CD4-positive, CD25-positive, alpha-beta regulatory T cell (primary cell): ENCODE results near the gene ZNF385C. TPM values are rescaled to one million over a fixed set of nuclear protein-coding genes. Genes with fewer than 3 reads are reported as not detected.
"Not testable (repeated sequence)": the region's sequence is repeated elsewhere in the genome, so short reads cannot be mapped to it uniquely, and the experiment has no call there.

ENCODE experiments used
- ATAC-seq, 2 donors: fragments of 150-1000 bp; cut with Tn5 transposase; one replicate each; pipeline ENCODE4 v1.10.0; 2021; ENCODE audit warnings: low read depth in 2 of 2, moderate number of reproducible peaks in 2 of 2, moderate library complexity in 1 of 2
- DNase-seq, 3 donors: peaks; one replicate each; pipeline versions ENCODE4 v3.0.0 to v3.0.0-alpha.2; 2012 to 2022; ENCODE audit warnings: mixed read lengths in 1 of 3
- H3K27ac ChIP-seq: one replicate; pipeline ENCODE4 v1.7.0; 2013; ENCODE audit warnings: mild to moderate bottlenecking, low read length; ENCODE audit not compliant: insufficient read depth, poor library complexity, severe bottlenecking
- H3K27me3 ChIP-seq: one replicate; pipeline ENCODE4 v1.7.0; 2013; ENCODE audit warnings: low read length; ENCODE audit not compliant: control insufficient read depth, insufficient read depth
- H3K36me3 ChIP-seq: one replicate; pipeline ENCODE4 v1.7.0; 2013; ENCODE audit warnings: mild to moderate bottlenecking, low read length, moderate library complexity; ENCODE audit not compliant: control insufficient read depth, insufficient read depth
- H3K4me1 ChIP-seq: 2 replicates; pipeline ENCODE4 v1.7.0; 2013; ENCODE audit warnings: mild to moderate bottlenecking, low read length; ENCODE audit not compliant: insufficient read depth, control insufficient read depth, poor library complexity, severe bottlenecking
- H3K4me3 ChIP-seq: one replicate; pipeline ENCODE4 v1.7.0; 2013; ENCODE audit warnings: low read depth, mild to moderate bottlenecking, low read length, moderate library complexity
- H3K9me3 ChIP-seq, 2 experiments: 1 replicate in 1 of 2; 2 replicates in 1 of 2; pipeline ENCODE4 v1.7.0; 2013; ENCODE audit warnings: low read length in 2 of 2, mild to moderate bottlenecking in 1 of 2, moderate library complexity in 1 of 2; ENCODE audit not compliant: control insufficient read depth in 2 of 2
- H3K27ac Mint-ChIP-seq, 3 donors: one replicate each; pipeline ENCODE4 v1.8.0; 2020 to 2022; ENCODE audit warnings: mild to moderate bottlenecking in 3 of 3, mixed read lengths in 3 of 3, moderate library complexity in 2 of 3
- H3K27me3 Mint-ChIP-seq: one replicate; pipeline ENCODE4 v1.8.0; 2022; ENCODE audit warnings: mild to moderate bottlenecking, mixed read lengths
- H3K36me3 Mint-ChIP-seq: one replicate; pipeline ENCODE4 v1.8.0; 2020; ENCODE audit warnings: mixed read lengths
- H3K4me1 Mint-ChIP-seq, 4 donors: one replicate each; pipeline ENCODE4 v1.8.0; 2020 to 2022; ENCODE audit warnings: mixed read lengths in 4 of 4, mild to moderate bottlenecking in 1 of 4
- H3K4me3 Mint-ChIP-seq, 4 donors: one replicate each; pipeline ENCODE4 v1.8.0; 2020 to 2022; ENCODE audit warnings: mild to moderate bottlenecking in 4 of 4, mixed read lengths in 4 of 4, moderate library complexity in 3 of 4
- H3K9me3 Mint-ChIP-seq, 7 donors: one replicate each; pipeline ENCODE4 v1.8.0; 2020 to 2022; ENCODE audit warnings: mixed read lengths in 7 of 7, mild to moderate bottlenecking in 3 of 7, moderate library complexity in 2 of 7
- polyA plus RNA-seq, 4 donors: library from polyadenylated mRNA; unstranded; fragments of 300-500 nt; fragmentation: Illumina TruSeq; gene quantifications; one replicate each; pipeline ENCODE4 v1.2.3, GENCODE V29; 2021
- total RNA-seq: library from RNA; stranded (reverse); gene quantifications from one replicate; pipeline ENCODE4 v1.2.3, GENCODE V29; 2022

The ZNF385C gene
- total and polyA plus RNA-seq, 5 donors from 2014 or later, result 0.21 TPM; not detected in 4

GRCh38 chr17:42025936-42026335, 72.3 kb downstream of the ZNF385C start:
- no peaks in the 10 kb centered on the region for H3K27me3 ChIP-seq
- H3K9me3 Mint-ChIP-seq, result no peaks in the 10 kb centered on the region
- peaks cover 7% of the 10 kb centered on the region for H3K36me3 Mint-ChIP-seq
- peaks cover 22% of the 10 kb centered on the region for H3K36me3 ChIP-seq
- no peak overlapping the region for H3K4me3 Mint-ChIP-seq
- H3K27me3 Mint-ChIP-seq, result peaks cover 5% of the 10 kb centered on the region
- no peak for DNase-seq
- peaks cover 0 to 22% (median 13%) of the 10 kb centered on the region in 4 donors for H3K4me1 Mint-ChIP-seq
- H3K4me3 ChIP-seq, result no peak overlapping the region
- H3K9me3 ChIP-seq, result no peaks in the 10 kb centered on the region
- H3K27ac Mint-ChIP-seq, result no peak overlapping the region
- ATAC-seq, result no peak
- H3K27ac ChIP-seq, result no peak overlapping the region
- peaks cover 13% of the 10 kb centered on the region for H3K4me1 ChIP-seq

DNA sequence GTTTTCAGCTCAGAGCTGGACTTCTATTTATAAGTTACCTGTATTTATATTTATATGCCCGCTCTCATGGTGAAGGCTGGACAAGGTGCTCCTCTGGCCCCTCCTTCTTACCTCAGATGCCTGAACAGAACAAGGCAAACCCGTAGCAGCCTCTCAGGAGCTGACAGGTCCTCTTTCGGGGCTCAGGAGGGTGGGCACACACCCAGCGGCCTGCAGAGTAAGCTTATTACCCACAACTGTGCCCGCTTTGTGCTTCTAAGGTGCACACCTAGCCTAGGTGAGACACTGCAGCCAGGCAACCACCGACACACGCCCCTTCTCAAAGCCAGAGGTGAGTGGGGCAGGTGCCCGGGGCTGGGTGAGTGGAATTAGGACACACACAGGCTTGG, 73.1 kb downstream of the ZNF385C start:
- peak overlapping the region in 2 of 4 donors; percentile 7 to 78 for H3K4me3 Mint-ChIP-seq
- no peak overlapping the region for H3K4me3 ChIP-seq
- no peaks in the 10 kb centered on the region for H3K9me3 ChIP-seq
- peaks cover 22% of the 10 kb centered on the region for H3K36me3 ChIP-seq
- ATAC-seq (no peak), DNase-seq (no peak)
- peaks cover 0 to 29% (median 17%) of the 10 kb centered on the region in 4 donors for H3K4me1 Mint-ChIP-seq
- peaks cover 7% of the 10 kb centered on the region for H3K36me3 Mint-ChIP-seq
- H3K4me1 ChIP-seq, result peaks cover 20% of the 10 kb centered on the region
- no peaks in the 10 kb centered on the region for H3K9me3 Mint-ChIP-seq
- H3K27ac ChIP-seq, result no peak overlapping the region
- H3K27me3 Mint-ChIP-seq, result no peaks in the 10 kb centered on the region
- H3K27me3 ChIP-seq, result no peaks in the 10 kb centered on the region
- no peak overlapping the region for H3K27ac Mint-ChIP-seq

- Histone ChIP-seq H3K27me3 (no peaks in the 10 kb centered on the region), H3K4me3 (no peak overlapping the region), H3K4me1 (peaks cover 22% of the 10 kb centered on the region), H3K36me3 (peaks cover 22% of the 10 kb centered on the region), H3K9me3 (no peaks in the 10 kb centered on the region), H3K27ac (no peak overlapping the region)
- peak overlapping the region in 1 of 4 donors; percentile 25 for H3K4me3 Mint-ChIP-seq
- peaks cover 2 to 39% (median 22%) of the 10 kb centered on the region in 4 donors for H3K4me1 Mint-ChIP-seq
- H3K9me3 Mint-ChIP-seq, result no peaks in the 10 kb centered on the region
- H3K27me3 Mint-ChIP-seq, result no peaks in the 10 kb centered on the region
- H3K27ac Mint-ChIP-seq, result no peak overlapping the region
- DNase-seq, result no peak
- H3K36me3 Mint-ChIP-seq, result peaks cover 7% of the 10 kb centered on the region
- ATAC-seq, result no peak
Observed at GRCh38 chr17:42023524-42024349, 74.5 kb downstream of the ZNF385C start.

GRCh38 chr17:42020845-42021244, 77.4 kb downstream of the ZNF385C start:
- ATAC-seq, H3K27ac ChIP-seq, H3K9me3 ChIP-seq, H3K9me3 Mint-ChIP-seq, H3K27me3 ChIP-seq, DNase-seq, H3K27me3 Mint-ChIP-seq, H3K36me3 Mint-ChIP-seq: not testable (repeated sequence)
- H3K4me3 ChIP-seq, result peak overlapping the region; percentile 88
- peak overlapping the region; percentile 92 to 100 (median 96) for H3K4me3 Mint-ChIP-seq
- peaks cover 39% of the 10 kb centered on the region for H3K4me1 ChIP-seq
- H3K4me1 Mint-ChIP-seq, result peaks cover 8 to 61% (median 40%) of the 10 kb centered on the region in 4 donors
- H3K27ac Mint-ChIP-seq, result peak overlapping the region in 2 of 3 donors; percentile 86 to 89
- peaks cover 22% of the 10 kb centered on the region for H3K36me3 ChIP-seq

GRCh38 chr17:42019509-42020404, 78.5 kb downstream of the ZNF385C start, which contains the start of gene NKIRAS2:
Gene NKIRAS2, plus strand, starts transcription at chr17:42020090. Its CDS starts 1,488 bp downstream, at chr17:42021578.
- Mint-ChIP-seq H3K27me3 (peaks cover 6% of the 10 kb centered on the region), H3K27ac (peak within 1 kb of the TSS; percentile 89 to 100 (median 91)), H3K9me3 (no peaks in the 10 kb centered on the region), H3K4me1 (peaks cover 11 to 66% (median 46%) of the 10 kb centered on the region in 4 donors), H3K4me3 (peak within 1 kb of the TSS; percentile 94 to 100 (median 100)), H3K36me3 (peaks cover 4% of the 10 kb centered on the region)
- Histone ChIP-seq H3K9me3 (no peaks in the 10 kb centered on the region), H3K27ac (peak within 1 kb of the TSS; percentile 74), H3K27me3 (no peaks in the 10 kb centered on the region), H3K36me3 (peaks cover 24% of the 10 kb centered on the region), H3K4me1 (peaks cover 42% of the 10 kb centered on the region), H3K4me3 (peak within 1 kb of the TSS; percentile 88)
- DNase-seq (peak; percentile 89 to 94 (median 93)), ATAC-seq (peak; percentile 74 to 82)

DNA sequence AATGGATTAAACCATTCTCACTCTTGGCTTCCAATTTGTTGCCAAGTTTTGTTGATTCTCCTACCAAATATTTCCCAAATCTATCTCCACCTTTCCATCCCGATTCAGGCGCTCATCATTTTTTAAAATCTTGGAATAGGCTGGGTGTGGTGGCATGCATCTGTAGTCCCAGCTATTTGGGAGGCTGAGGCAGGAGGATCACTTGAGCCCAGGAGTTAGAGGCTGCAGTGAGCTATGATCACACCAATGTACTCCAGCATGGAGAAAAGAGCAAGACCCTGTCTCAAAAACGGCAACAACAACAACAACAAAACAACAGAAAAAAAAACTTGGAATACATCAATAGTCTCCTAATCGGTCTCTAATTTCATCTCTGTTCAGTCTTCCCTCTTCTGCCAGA, 79.3 kb downstream of the ZNF385C start:
- Histone ChIP-seq H3K4me3 (no peak overlapping the region), H3K9me3 (no peaks in the 10 kb centered on the region), H3K36me3 (peaks cover 20% of the 10 kb centered on the region), H3K27ac (no peak overlapping the region), H3K27me3 (no peaks in the 10 kb centered on the region), H3K4me1 (peaks cover 41% of the 10 kb centered on the region)
- DNase-seq (no peak), ATAC-seq (no peak)
- peaks cover 6% of the 10 kb centered on the region for H3K27me3 Mint-ChIP-seq
- H3K4me1 Mint-ChIP-seq, result peaks cover 11 to 65% (median 45%) of the 10 kb centered on the region in 4 donors
- H3K9me3 Mint-ChIP-seq, result no peaks in the 10 kb centered on the region
- H3K27ac Mint-ChIP-seq, result peak overlapping the region in 1 of 3 donors; percentile 100
- peak overlapping the region; percentile 73 to 100 (median 100) for H3K4me3 Mint-ChIP-seq
- peaks cover 3% of the 10 kb centered on the region for H3K36me3 Mint-ChIP-seq

GRCh38 chr17:42018339-42018738, 79.9 kb downstream of the ZNF385C start:
- Histone ChIP-seq H3K27ac (no peak overlapping the region), H3K36me3 (peaks cover 13% of the 10 kb centered on the region), H3K4me1 (peaks cover 41% of the 10 kb centered on the region), H3K9me3 (no peaks in the 10 kb centered on the region), H3K4me3 (peak overlapping the region; percentile 97), H3K27me3 (no peaks in the 10 kb centered on the region)
- DNase-seq (no peak), ATAC-seq (no peak)
- Mint-ChIP-seq H3K27me3 (peaks cover 6% of the 10 kb centered on the region), H3K36me3 (peaks cover 3% of the 10 kb centered on the region), H3K4me3 (peak overlapping the region; percentile 99 to 100 (median 100)), H3K27ac (peak overlapping the region; percentile 100), H3K9me3 (no peaks in the 10 kb centered on the region), H3K4me1 (peaks cover 14 to 72% (median 48%) of the 10 kb centered on the region in 4 donors)
